Hippocampal formation (tissue), 2 donors: ENCODE data around the gene FBXL19.

ENCODE experiments used
- DNase-seq, 2 donors: peaks; one replicate each; lab custom pipeline; 2025; lab: John Stamatoyannopoulos, UW

The FBXL19 gene

DNA sequence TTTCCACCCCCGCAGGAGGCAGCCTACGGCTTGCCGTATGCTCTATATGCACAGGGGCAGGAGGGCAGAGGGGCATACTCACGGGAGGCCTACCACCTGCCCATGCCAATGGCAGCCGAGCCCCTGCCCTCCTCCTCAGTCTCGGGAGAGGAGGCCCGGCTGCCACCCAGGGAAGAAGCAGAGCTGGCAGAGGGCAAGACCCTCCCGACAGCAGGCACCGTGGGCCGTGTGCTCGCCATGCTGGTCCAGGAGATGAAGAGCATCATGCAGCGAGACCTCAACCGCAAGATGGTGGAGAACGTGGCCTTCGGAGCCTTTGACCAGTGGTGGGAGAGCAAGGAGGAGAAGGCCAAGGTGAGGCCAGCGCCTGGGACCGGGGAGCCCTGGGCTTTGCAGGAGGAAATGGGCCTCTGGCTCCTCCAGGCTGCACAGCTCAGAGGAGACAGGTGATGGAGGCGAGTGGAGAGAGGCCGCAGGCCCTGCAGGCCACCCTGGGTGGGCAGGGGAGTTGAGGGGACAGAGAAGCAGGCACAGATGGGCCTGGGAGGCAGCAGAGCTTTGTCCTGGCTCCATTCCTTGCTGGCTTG is 42.8 kb downstream of the FBXL19 start:
- DNase-seq = no peak

DNA sequence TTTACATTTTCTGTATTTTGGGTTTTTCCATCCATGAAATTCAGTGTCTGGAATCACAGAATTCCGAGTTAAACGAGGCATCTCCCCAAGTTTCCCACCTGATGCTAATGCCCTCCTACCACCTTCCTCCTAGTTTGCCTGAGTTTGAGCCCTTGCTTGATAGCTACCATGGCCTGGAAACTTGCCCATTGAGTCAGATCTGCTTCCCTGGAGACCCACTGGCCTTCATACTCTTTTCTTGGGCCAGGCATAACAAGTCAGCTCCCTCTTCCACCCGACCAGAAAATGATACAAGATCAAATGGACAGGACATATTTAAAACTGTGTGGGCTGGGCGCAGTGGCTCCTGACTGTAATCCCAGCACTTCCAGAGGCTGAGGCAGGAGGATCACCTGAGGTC is 44.4 kb downstream of the FBXL19 start:
- DNase-seq = no peak

DNA sequence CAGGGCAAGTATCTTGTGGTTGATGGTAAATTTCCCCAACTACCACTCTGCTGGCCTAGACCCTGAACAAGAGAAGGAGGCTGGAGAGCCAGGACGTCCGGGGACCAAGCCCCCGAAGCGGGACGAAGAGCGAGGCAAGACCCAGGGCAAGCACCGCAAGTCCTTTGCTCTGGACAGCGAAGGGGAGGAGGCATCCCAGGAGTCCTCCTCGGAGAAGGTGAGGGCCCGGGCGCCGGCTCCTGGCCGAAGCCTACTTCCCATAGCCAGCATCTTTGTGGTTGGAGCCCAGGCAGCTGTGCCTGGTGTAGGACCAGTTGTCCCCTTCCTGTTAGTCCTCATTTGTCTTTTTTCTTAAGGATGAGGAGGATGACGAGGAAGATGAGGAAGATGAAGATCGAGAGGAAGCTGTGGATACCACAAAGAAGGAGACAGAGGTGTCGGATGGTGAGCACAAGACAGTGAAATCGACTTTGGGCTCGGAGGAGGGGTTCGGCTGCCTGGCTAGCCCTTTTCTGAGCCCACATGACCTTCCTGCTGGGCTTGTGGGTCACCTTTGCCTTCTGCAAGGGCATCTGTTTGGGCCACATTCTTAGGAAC is 46.0 kb downstream of the FBXL19 start:
- DNase-seq = no peak

DNA sequence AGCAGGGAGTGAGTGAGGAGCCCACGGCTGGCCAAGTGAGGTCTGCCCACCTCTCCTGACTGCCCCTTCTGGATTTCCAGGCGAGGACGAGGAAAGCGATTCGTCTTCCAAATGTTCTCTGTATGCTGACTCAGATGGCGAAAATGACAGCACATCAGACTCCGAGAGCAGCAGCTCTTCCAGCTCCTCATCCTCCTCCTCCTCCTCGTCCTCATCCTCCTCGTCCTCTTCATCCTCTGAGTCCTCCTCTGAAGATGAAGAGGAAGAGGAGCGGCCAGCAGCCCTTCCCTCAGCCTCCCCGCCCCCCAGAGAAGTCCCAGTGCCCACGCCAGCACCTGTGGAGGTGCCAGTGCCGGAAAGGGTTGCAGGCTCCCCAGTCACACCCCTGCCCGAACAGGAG is 47.9 kb downstream of the FBXL19 start:
- no peak for DNase-seq

DNA sequence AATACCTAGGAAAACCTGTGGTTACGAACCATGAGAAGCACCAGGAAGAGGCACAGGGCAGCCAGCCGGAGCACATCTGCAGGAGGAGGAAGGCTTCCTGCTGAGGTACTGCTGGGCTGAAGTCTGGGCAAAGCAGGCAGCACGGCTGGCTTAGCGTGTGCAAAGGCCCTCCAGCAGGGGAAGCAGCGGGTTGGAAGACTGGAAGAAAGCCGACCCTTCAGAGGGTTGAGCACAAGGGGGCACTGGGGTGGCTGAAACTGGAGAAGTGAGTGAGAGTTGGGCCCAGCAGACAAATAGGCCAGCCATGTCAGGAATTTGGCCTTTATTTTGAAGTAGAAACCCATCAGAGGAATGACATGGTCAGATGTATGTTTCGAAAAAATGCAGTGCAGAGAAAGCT is 49.5 kb downstream of the FBXL19 start:
- DNase-seq = no peak

DNA sequence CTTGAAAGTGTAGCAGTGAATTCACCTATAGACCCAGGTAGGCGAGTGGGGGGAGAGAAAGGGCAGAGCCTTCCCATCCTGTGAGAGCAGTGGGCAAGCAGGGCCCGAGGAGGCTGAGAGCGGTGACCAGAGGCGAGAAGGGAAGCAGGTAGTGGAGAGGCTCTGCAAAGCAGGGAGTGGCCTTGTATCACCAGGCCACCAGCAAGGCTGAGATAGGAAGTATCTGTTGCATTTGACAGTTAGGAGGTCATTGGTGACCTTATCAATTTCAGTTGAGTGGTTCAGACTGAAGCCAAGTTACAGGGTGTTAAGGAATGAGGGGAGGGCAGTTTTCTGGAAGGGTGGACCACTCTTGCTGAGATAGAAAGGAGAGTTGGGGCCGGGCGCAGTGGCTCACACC is 51.0 kb downstream of the FBXL19 start:
- no peak for DNase-seq

DNA sequence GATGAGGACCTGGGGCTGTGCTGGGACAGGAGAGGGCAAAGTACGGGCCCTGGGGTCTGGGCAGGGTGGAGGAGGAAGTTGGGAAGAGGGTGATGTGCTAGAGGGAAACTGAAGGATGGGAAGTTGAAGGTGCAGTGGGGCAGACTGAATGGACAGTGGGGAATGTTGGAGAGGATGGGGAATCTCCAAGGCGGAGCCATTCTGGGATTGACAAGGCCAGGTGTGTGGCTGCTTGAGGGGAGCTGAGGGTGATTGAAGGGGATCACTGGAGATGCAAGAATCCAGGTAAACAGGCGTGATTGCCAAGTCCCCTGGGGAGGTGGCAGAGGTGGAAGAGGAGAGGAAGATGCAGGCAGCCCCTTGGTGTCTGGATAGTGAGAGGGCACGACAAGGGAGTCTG is 53.1 kb downstream of the FBXL19 start:
- no peak for DNase-seq

DNA sequence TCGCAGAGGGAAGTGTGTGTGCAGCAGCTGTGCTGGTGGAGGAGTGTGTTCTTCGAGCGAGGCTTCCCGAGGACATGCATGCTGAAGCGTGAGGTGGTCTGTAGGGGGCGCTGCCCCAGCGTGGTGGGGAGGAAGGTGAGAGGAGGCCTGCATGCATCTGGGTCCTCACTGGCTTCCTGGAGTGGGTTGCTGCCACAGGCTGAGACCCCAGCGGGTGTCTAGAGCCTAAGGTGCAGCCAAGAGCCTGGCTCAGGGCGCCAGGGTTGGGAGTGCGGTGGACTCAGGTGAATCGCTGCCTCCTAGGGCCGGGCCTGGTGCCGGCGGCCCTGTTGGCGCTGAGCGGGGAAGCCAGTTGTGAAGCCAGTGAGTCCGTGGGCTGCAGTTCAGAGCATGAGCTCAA is 54.1 kb downstream of the FBXL19 start:
- DNase-seq = no peak

DNA sequence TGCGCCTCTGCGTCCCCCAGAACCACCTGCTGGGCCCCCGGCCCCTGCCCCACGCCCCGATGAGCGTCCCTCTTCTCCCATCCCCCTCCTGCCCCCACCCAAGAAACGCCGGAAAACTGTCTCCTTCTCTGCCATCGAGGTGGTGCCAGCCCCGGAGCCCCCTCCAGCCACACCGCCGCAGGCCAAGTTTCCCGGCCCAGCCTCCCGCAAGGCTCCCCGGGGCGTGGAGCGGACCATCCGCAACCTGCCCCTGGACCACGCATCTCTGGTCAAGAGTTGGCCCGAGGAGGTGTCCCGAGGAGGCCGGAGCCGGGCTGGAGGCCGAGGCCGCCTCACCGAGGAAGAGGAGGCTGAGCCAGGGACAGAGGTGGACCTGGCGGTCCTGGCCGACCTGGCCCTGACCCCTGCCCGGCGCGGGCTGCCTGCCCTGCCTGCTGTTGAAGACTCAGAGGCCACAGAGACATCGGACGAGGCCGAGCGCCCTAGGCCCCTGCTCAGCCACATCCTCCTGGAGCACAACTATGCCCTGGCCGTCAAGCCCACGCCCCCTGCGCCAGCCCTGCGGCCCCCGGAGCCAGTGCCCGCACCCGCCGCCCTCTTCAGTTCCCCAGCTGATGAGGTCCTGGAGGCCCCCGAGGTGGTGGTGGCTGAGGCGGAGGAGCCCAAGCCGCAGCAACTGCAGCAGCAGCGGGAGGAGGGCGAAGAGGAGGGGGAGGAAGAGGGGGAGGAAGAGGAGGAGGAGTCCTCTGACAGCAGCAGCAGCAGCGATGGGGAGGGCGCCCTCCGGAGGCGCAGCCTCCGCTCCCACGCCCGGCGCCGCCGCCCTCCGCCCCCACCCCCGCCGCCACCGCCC is 56.0 kb downstream of the FBXL19 start:
- no peak for DNase-seq

DNA sequence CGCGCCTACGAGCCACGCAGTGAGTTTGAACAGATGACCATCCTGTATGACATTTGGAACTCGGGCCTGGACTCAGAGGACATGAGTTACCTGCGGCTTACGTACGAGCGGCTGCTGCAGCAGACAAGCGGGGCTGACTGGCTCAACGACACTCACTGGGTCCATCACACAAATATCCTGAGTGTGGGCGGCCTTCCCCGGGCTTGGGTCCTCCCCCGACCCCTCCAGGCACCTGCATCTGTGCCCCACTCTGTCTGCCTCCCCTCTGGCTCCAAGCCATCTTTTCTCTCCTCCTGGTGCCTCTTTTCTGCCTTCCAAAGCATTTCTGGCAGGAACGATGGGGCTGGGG is 56.6 kb downstream of the FBXL19 start:
- no peak for DNase-seq

DNA sequence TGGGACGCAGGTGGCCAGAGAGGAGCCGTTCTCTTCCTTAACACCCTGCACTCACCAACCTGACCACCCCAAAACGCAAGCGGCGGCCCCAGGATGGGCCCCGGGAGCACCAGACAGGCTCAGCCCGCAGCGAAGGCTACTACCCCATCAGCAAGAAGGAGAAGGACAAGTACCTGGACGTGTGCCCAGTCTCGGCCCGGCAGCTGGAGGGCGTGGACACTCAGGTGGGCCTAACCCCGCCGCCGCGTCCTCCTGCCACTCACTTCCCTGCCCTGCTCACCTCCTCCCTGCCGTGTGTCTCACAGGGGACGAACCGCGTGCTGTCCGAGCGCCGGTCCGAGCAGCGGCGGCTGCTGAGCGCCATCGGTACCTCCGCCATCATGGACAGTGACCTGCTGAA is 57.1 kb downstream of the FBXL19 start:
- DNase-seq = no peak

DNA sequence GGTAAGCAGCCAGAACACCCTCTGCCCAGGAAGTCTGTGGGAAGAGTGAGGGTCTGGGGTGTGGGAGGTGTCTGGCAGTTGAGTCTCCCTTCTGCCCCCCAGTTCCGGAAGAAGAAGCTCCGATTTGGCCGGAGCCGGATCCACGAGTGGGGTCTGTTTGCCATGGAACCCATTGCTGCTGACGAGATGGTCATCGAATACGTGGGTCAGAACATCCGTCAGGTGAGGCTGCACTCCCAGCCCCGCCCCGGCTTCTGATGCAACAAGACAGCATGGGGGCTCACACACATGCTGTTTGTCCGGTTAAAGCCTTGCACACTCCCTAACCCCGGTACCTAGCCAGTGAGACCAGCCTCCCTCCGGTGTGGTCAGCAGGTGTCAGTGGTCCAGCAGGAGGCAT is 57.6 kb downstream of the FBXL19 start:
- no peak for DNase-seq

DNA sequence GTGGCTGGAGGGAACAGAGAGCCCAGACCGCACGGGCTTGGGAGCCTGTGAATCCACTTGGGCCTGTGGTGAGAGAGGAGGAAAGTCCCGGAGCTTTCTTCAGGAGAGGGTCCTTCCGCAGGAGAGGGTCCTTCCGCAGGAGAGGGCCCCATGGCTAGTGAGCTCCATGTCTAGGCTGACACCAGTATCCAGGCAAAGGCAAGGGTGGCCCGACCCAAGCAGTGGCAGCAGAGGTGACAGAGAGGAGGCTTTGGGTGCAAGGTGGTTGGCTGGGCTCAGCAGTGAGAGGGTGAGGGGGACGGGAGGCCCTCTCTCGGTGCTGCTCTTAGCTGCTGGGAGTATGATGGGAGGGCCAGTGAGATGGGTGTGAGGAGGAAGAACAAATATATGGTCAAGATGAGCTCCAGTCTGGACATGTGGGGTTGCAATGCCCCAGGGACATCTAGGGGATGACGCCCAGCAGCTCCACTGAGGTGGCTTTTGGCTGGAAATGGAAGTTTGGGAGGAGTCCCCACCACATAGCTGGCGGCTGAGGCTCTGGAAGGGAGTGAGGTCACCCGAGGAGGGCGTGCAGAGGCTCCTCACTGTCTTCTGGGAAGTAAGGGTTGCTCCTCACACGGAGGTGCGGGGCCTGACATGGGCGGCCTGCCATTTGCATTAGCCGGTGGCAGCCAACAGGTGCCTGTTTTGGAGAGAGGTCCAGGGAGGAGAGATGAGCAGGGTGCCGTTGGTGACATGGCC is 59.3 kb downstream of the FBXL19 start:
- DNase-seq = no peak

DNA sequence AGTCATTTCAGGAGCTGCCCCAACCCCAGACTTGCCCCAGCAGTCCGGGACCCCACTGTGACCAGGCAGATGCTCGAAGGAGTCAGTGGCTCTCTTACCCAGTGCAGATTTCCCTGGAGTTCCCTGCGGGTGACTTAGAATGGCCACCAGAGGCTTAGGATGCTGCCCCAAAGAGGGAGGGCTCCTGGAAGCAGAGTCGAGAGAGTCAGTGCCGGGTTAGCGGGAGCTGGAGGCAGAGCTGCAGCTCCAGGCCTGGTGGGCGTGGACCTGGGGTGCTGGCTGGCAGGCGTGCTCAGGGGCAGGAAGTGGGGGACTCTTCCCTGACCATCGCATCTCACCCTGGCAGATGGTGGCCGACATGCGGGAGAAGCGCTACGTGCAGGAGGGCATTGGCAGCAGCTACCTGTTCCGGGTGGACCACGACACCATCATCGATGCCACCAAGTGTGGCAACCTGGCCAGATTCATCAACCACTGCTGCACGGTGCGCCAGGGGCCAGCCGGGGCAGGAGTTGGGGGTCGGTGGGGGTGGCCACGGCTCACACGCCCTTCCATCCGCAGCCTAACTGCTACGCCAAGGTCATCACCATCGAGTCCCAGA is 60.0 kb downstream of the FBXL19 start:
- DNase-seq = no peak

DNA sequence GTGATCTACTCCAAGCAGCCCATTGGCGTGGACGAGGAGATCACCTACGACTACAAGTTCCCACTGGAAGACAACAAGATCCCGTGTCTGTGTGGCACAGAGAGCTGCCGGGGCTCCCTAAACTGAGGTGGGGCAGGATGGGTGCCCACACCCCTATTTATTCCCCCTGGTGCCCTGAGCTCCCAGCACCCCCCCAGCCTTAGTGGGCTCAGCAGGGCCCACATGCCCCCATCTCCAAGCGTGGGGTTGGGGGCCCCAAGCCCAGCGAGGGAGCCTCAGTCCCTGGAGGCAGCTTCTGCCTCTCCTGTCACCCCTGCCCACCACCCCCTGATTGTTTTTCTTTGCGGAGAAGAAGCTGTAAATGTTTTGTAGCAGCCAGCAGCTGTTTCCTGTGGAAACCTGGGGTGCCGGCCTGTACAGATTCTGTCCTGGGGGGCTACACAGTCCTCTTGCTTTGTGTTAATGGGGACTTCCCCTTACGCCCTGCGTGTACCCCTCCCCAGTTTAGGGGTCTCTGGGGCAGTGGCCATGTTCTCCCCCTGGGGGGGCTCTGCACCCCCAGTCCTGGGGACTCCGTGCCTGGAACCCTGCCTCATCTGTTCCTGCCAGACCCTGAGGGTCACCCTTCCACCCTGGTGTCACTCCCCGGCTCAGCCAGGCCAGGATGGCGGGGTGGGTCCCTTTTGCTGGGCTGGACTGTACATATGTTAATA is 60.7 kb downstream of the FBXL19 start:
- DNase-seq = no peak

DNA sequence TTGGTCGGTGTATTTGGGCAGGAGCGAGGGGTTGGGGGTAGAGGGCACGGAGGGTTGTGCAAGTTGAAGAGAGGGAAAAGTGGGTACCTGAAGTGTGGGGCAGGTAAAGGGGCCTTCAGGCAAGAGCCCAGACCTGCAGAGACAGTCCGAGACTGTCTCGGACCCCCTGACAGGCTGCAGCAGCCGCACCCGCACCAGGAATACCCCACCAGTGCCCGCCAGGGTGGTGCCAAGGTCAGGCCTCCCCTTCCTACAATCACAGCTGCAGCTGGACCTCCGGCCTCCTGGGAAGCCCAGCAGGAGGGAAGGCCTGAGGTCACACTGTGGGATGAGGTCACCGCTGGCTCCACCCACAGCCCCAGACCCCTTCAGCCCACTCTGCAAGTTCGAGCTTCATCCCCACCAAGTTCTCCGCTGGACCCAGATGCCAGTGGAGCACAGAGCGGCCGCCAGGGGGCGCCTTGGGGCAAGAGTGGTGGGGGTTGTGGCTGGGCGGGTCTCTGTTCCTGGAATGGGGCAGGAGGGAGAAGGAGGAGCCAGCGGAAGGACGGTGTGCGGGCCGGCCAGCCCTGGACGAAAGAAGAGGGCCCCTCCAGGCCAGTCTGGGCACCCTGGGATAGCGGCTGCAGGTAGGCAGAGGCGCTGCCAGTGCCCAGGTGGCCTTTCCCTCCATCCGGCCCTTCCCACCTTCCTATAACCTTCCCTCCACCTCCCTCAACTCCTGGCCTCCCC is 61.5 kb downstream of the FBXL19 start, which contains the start of gene HSD3B7:
Gene HSD3B7, plus strand, starts transcription at position 539 of the 732 bp plus-strand sequence. CDS start 452 bp downstream, outside the sequence.
- peak; percentile 63 to 72 for DNase-seq

DNA sequence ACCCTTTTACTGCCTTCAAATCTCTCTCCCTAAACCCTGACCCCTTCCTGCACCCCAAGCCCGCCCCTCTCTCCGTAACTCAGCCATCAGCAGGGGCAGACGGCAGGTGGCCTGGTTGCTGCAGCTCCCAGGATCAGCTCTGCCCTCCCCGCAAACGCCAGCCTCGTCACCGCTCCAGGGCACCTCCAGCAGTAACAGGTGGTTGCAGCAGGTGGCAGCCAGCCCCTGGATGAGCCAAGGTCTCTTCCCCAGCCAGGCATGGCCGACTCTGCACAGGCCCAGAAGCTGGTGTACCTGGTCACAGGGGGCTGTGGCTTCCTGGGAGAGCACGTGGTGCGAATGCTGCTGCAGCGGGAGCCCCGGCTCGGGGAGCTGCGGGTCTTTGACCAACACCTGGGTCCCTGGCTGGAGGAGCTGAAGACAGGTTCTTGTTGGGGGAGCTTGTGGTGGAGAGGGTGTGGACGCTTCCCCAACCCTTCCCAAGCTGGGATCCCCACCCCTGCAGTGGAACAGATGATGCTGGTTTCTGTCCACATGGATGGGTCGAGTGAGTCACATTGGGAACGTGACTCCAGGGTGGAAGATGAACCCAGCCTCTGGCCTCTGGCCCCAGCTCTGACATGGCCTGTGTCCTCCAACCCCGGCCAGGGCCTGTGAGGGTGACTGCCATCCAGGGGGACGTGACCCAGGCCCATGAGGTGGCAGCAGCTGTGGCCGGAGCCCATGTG is 62.2 kb downstream of the FBXL19 start:
- no peak for DNase-seq

DNA sequence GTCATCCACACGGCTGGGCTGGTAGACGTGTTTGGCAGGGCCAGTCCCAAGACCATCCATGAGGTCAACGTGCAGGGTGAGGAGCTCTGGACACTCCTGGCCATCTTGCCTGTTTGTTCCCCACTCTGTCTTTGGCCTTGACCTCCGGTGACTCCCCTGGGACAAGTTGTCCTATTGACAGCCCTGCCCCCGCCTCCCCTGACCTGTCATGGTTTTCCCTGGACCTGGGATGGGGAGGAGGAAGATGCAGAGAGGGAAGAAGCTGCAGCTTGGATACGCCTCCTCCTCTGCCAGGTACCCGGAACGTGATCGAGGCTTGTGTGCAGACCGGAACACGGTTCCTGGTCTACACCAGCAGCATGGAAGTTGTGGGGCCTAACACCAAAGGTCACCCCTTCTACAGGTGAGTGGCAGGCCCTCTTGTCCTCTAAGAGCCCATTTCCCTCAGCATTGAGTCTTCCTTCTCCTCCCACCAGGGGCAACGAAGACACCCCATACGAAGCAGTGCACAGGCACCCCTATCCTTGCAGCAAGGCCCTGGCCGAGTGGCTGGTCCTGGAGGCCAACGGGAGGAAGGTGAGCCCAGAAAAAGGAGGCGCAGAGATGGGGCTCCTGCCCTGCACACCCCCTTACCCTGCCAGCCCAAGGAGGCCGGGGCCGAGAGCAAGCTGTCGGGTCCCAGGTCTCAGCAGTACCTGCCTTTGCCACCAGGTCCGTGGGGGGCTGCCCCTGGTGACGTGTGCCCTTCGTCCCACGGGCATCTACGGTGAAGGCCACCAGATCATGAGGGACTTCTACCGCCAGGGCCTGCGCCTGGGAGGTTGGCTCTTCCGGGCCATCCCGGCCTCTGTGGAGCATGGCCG is 63.0 kb downstream of the FBXL19 start:
- no peak for DNase-seq

DNA sequence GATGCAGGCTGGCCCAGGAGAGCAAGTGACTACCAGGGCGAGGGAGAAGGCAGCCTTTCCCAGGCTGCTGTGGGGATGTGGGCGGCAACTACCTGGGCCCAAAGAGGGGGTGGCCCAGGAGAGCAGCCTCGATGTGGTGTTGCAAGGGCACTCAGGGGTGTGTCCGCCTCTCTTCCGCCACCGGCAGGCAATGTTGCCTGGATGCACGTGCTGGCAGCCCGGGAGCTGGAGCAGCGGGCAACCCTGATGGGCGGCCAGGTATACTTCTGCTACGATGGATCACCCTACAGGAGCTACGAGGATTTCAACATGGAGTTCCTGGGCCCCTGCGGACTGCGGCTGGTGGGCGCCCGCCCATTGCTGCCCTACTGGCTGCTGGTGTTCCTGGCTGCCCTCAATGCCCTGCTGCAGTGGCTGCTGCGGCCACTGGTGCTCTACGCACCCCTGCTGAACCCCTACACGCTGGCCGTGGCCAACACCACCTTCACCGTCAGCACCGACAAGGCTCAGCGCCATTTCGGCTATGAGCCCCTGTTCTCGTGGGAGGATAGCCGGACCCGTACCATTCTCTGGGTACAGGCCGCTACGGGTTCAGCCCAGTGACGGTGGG is 64.3 kb downstream of the FBXL19 start:
- DNase-seq = no peak
